ENCODE measurements around the gene COX7A2. TPM values are rescaled to one million over a fixed set of nuclear protein-coding genes. Genes with fewer than 3 reads are reported as not detected.

Gene COX7A2
- 211 TPM for polyA plus RNA-seq (ENCODE audit: insufficient read length)

GRCh38 chr6:75243333-75244062 lies at the start of gene COX7A2:
COX7A2 (minus strand) TSS chr6:75243801; CDS start chr6:75243734, 67 bp downstream.
- DNase-seq (ENCODE audit: low read depth): peak; percentile 96

- DNase-seq (ENCODE audit: low read depth): no peak
Measured at GRCh38 chr6:75292555-75292954, 49.0 kb upstream of the COX7A2 start.

- no peak for DNase-seq (ENCODE audit: low read depth)
Measured at GRCh38 chr6:75291744-75292143, 48.1 kb upstream of the COX7A2 start.

- DNase-seq (ENCODE audit: low read depth): no peak
Measured at GRCh38 chr6:75291331-75291730, 47.7 kb upstream of the COX7A2 start.

- DNase-seq (ENCODE audit: low read depth): no peak
Measured at GRCh38 chr6:75290136-75290945, 46.7 kb upstream of the COX7A2 start.

GRCh38 chr6:75288023-75288422 lies 44.4 kb upstream of the COX7A2 start:
- no peak for DNase-seq (ENCODE audit: low read depth)

- DNase-seq (ENCODE audit: low read depth): no peak
Measured at GRCh38 chr6:75287424-75287823, 43.8 kb upstream of the COX7A2 start.

- no peak for DNase-seq (ENCODE audit: low read depth)
Measured at GRCh38 chr6:75286955-75287354, 43.4 kb upstream of the COX7A2 start.

- no peak for DNase-seq (ENCODE audit: low read depth)
Measured at GRCh38 chr6:75285283-75285639, 41.7 kb upstream of the COX7A2 start.

- peak; percentile 99 for DNase-seq (ENCODE audit: low read depth)
Measured at GRCh38 chr6:75284632-75285282, 41.2 kb upstream of the COX7A2 start, which contains the start of gene TMEM30A. TMEM30A (minus strand) TSS chr6:75284792; CDS start chr6:75284638, 154 bp downstream.

- DNase-seq (ENCODE audit: low read depth): no peak
Measured at GRCh38 chr6:75283907-75284631, 40.5 kb upstream of the COX7A2 start.

- no peak for DNase-seq (ENCODE audit: low read depth)
Measured at GRCh38 chr6:75282706-75283105, 39.1 kb upstream of the COX7A2 start.

- no peak for DNase-seq (ENCODE audit: low read depth)
Measured at GRCh38 chr6:75281653-75282052, 38.1 kb upstream of the COX7A2 start.

- DNase-seq (ENCODE audit: low read depth): no peak
Measured at GRCh38 chr6:75280131-75280855, 36.7 kb upstream of the COX7A2 start.

- no peak for DNase-seq (ENCODE audit: low read depth)
Measured at GRCh38 chr6:75279418-75279817, 35.8 kb upstream of the COX7A2 start.

GRCh38 chr6:75278474-75279077 lies 35.0 kb upstream of the COX7A2 start:
- no peak for DNase-seq (ENCODE audit: low read depth)

- no peak for DNase-seq (ENCODE audit: low read depth)
Measured at GRCh38 chr6:75275067-75275466, 31.5 kb upstream of the COX7A2 start.

- no peak for DNase-seq (ENCODE audit: low read depth)
Measured at GRCh38 chr6:75273009-75273408, 29.4 kb upstream of the COX7A2 start.

GRCh38 chr6:75272145-75272840 lies 28.7 kb upstream of the COX7A2 start:
- DNase-seq (ENCODE audit: low read depth): no peak

GRCh38 chr6:75268988-75269354 lies 25.4 kb upstream of the COX7A2 start:
- no peak for DNase-seq (ENCODE audit: low read depth)
